COLO668 (cell line): ENCODE measurements around the gene ANKRD44.
"Not testable (repeated sequence)": the region's sequence is repeated elsewhere in the genome, so short reads cannot be mapped to it uniquely, and the experiment has no call there.

Source experiments
- DNase-seq: peaks from one replicate; lab custom pipeline; 2025; ENCODE audit not compliant: unreplicated experiment; lab: John Stamatoyannopoulos, UW

ANKRD44 gene

GRCh38 chr2:197240421-197241041 lies 70.0 kb downstream of the ANKRD44 start:
- DNase-seq = no peak

- not testable (repeated sequence) for DNase-seq
Observed at GRCh38 chr2:197240018-197240417, 70.6 kb downstream of the ANKRD44 start.

GRCh38 chr2:197239434-197239833 lies 71.1 kb downstream of the ANKRD44 start:
- DNase-seq = no peak

- DNase-seq = no peak
Observed at GRCh38 chr2:197238043-197238365, 72.6 kb downstream of the ANKRD44 start.

GRCh38 chr2:197237291-197238042 lies 73.1 kb downstream of the ANKRD44 start:
- DNase-seq = no peak

GRCh38 chr2:197236816-197237215 lies 73.8 kb downstream of the ANKRD44 start:
- DNase-seq = no peak

- no peak for DNase-seq
Observed at GRCh38 chr2:197236159-197236558, 74.4 kb downstream of the ANKRD44 start.

GRCh38 chr2:197235711-197236110 lies 74.9 kb downstream of the ANKRD44 start:
- no peak for DNase-seq

- no peak for DNase-seq
Observed at GRCh38 chr2:197234671-197235191, 75.8 kb downstream of the ANKRD44 start.

GRCh38 chr2:197233473-197233872 lies 77.1 kb downstream of the ANKRD44 start:
- no peak for DNase-seq

GRCh38 chr2:197232010-197232409 lies 78.6 kb downstream of the ANKRD44 start:
- no peak for DNase-seq

GRCh38 chr2:197229509-197230443 lies 80.8 kb downstream of the ANKRD44 start:
- DNase-seq = no peak

GRCh38 chr2:197223451-197223850 lies 87.1 kb downstream of the ANKRD44 start:
- DNase-seq = no peak

GRCh38 chr2:197219636-197220035 lies 90.9 kb downstream of the ANKRD44 start:
- no peak for DNase-seq

GRCh38 chr2:197217541-197217940 lies 93.0 kb downstream of the ANKRD44 start:
- DNase-seq = no peak

GRCh38 chr2:197216361-197216979 lies 94.1 kb downstream of the ANKRD44 start:
- DNase-seq = no peak

- no peak for DNase-seq
Observed at GRCh38 chr2:197215748-197216360, 94.7 kb downstream of the ANKRD44 start.

GRCh38 chr2:197212344-197213262 lies 98.0 kb downstream of the ANKRD44 start:
- DNase-seq = no peak

- DNase-seq = no peak
Observed at GRCh38 chr2:197211881-197212342, 98.7 kb downstream of the ANKRD44 start.
